Brain microvascular endothelial cell (primary cell): Measurements from ENCODE around the gene RAD21L1.

Experiments used
- DNase-seq: peaks from one replicate; pipeline ENCODE4 v3.0.0-alpha.2; 2020
- H3K27ac ChIP-seq: fragments of 250-450 bp; sonication (Bioruptor Pico); 2 replicates; pipeline ENCODE4 v1.5.1; 2020; ENCODE audit warnings: mild to moderate bottlenecking, moderate library complexity
- H3K27me3 ChIP-seq: fragments of 250-450 bp; sonication (Bioruptor Pico); replicated peaks from 2 replicates; pipeline ENCODE4 v1.5.1; 2020; ENCODE audit warnings: mild to moderate bottlenecking
- H3K36me3 ChIP-seq: fragments of 250-450 bp; sonication (Bioruptor Pico); replicated peaks from 2 replicates; pipeline ENCODE4 v1.5.1; 2020; ENCODE audit warnings: mild to moderate bottlenecking
- H3K4me3 ChIP-seq: 2 replicates; pipeline ENCODE4 v1.5.1; 2011; ENCODE audit warnings: low read depth, mild to moderate bottlenecking, control low read depth, low read length, moderate library complexity
- in situ Hi-C: cut with HindIII; loops from 2 replicates; pipeline ENCODE4 v1.10.0; 2017; ENCODE audit warnings: low sequenced_read_pairs, low pct_ligation_motif_present
- TF ChIP-seq, protein P1 (sequence below): IDR thresholded peaks from 2 replicates; pipeline ENCODE4 v1.5.1; 2011; ENCODE audit warnings: low read depth, mild to moderate bottlenecking, moderate library complexity, low read length, control low read depth, inconsistent platforms; ENCODE audit errors: missing control alignments

RAD21L1 gene

DNA sequence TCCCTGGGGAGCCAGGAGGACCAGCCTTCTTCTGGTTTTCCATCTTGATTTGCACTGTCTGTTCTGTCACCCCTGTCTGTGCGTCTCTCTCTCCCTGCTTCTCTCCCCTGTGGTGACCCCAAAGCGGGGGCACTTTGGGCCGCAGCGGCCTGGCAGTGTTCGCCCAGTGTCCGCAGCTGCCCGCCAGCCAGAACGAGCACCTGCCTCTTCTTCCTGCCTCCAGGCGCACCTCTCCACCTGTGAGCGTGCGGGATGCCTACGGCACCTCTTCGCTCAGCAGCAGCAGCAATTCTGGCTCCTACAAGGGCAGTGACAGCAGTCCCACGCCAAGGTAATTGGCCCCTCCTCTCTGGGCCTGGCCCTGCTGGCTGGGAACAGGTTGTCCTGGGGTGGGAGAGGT lies 71.1 kb downstream of the RAD21L1 start:
- H3K27ac ChIP-seq: no peak overlapping the region
- TF ChIP-seq, protein P1, sequence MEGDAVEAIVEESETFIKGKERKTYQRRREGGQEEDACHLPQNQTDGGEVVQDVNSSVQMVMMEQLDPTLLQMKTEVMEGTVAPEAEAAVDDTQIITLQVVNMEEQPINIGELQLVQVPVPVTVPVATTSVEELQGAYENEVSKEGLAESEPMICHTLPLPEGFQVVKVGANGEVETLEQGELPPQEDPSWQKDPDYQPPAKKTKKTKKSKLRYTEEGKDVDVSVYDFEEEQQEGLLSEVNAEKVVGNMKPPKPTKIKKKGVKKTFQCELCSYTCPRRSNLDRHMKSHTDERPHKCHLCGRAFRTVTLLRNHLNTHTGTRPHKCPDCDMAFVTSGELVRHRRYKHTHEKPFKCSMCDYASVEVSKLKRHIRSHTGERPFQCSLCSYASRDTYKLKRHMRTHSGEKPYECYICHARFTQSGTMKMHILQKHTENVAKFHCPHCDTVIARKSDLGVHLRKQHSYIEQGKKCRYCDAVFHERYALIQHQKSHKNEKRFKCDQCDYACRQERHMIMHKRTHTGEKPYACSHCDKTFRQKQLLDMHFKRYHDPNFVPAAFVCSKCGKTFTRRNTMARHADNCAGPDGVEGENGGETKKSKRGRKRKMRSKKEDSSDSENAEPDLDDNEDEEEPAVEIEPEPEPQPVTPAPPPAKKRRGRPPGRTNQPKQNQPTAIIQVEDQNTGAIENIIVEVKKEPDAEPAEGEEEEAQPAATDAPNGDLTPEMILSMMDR: no peak
- H3K4me3 ChIP-seq: no peak overlapping the region
- H3K27me3 ChIP-seq: no peaks in the 10 kb centered on the region
- H3K36me3 ChIP-seq: no peaks in the 10 kb centered on the region
- in situ Hi-C loops: no loop called here
- DNase-seq: no peak

DNA sequence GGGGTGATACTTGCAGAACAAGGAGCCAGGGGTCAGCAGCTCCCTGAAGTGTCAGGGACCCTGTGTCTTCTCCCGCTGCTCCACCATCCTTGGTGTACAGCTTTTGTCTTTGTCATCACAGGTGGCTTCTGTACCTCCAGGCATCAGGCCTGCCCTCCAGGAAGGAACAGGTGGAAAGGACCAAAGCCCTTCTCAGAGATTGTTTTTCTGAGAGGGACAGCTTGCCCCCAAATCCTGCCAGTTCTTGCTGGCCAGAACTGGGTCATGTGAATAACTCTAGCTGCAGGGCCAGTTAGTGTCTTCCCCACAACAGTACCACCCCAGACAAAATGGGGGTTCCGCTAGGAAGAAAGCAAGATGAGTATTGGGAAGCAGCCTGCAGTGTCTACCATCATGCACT lies 71.6 kb downstream of the RAD21L1 start:
- no peak for DNase-seq
- in situ Hi-C loops: no loop called here
- no peak overlapping the region for H3K27ac ChIP-seq
- H3K4me3 ChIP-seq: no peak overlapping the region
- H3K27me3 ChIP-seq: no peaks in the 10 kb centered on the region
- TF ChIP-seq, protein P1: no peak
- no peaks in the 10 kb centered on the region for H3K36me3 ChIP-seq

DNA sequence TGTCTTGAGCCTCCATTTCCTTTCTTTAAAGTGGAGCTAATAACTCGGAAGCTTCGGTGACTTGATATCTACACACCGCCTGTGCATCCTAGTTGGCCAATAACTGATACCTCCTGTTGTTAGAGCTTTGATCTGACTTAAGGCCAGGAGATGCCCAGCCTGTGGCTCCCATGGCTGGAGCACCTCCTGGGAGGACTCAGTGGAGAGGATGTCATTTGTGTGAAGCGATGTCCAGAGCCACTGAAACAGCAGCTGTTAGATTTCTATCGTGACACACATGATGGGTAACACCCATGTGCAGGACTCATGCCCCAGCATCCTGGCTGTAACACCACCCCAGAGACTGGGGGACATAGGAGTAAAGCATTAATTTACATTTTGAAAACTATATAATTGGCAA lies 72.3 kb downstream of the RAD21L1 start:
- in situ Hi-C loops: no loop called here
- H3K4me3 ChIP-seq: no peak overlapping the region
- H3K27ac ChIP-seq: no peak overlapping the region
- H3K36me3 ChIP-seq: no peaks in the 10 kb centered on the region
- H3K27me3 ChIP-seq: no peaks in the 10 kb centered on the region
- TF ChIP-seq, protein P1: no peak
- no peak for DNase-seq

DNA sequence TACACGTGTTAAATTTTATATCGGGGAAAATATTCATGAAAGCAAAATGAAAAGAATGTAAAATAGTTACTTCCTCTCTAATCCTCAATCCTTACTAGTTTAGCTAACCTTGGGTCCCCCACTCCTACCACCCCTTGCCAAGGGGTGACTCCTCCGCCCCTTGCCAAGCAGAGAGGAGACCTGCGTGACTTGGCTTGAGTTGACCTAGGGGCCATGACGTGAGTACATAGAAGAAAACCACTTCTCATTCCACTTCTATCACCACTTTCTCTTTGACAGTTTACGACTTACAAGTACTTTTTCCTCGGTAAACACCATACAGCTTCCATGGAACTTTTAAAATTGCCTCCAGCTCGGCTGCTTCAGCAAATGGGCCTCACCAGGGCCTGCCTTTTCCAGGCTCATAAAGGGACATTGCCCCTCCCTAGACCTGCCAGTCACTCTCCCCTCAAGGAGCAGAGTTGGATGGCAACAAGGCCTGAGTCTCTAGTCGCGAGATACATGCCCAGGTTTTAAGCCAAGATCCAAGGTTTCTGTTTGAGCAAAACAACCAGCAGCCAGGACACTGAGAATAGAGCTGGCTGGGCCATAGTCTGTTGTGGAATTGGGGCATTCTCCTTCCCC lies 73.2 kb downstream of the RAD21L1 start:
- H3K4me3 ChIP-seq: no peak overlapping the region
- DNase-seq: no peak
- H3K27me3 ChIP-seq: no peaks in the 10 kb centered on the region
- in situ Hi-C loops: no loop called here
- H3K36me3 ChIP-seq: no peaks in the 10 kb centered on the region
- TF ChIP-seq, protein P1: no peak
- no peak overlapping the region for H3K27ac ChIP-seq

DNA sequence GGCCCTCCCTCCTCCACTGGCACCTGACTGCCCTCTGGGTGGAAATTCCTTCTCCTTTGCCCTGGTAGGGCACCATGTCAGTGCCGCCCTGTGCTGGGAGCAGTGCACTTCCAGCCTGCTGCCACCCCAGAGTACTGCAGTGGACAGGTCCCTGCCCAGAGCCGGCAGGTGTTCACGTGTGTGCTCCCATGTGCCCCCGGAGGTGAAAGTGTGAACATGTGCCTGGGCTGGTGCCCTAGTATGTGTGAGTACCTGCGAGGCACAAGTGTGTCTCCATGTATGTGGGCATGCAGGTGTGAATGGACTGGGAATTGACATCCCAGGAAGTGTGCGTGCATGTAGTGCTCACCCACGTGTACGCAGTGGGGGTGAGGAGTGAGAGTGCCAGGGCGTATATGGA lies 73.7 kb downstream of the RAD21L1 start:
- DNase-seq: no peak
- H3K4me3 ChIP-seq: no peak overlapping the region
- no peaks in the 10 kb centered on the region for H3K27me3 ChIP-seq
- no peak overlapping the region for H3K27ac ChIP-seq
- TF ChIP-seq, protein P1: peak; percentile 44
- no peaks in the 10 kb centered on the region for H3K36me3 ChIP-seq
- in situ Hi-C loops: no loop called here
